Glutamatergic neuron (in vitro differentiated cells): ENCODE data around the gene ZNF780B. TPM values are rescaled to one million over a fixed set of nuclear protein-coding genes. Genes with fewer than 3 reads are reported as not detected.
A peak's percentile ranks its signal among the peaks of the same experiment; 100 is the strongest.

ENCODE experiments used
- DNase-seq: peaks from one replicate; pipeline ENCODE4 v3.0.0; 2022
- H3K27ac Mint-ChIP-seq: one replicate; pipeline ENCODE4 v1.8.0; 2020; ENCODE audit warnings: mild to moderate bottlenecking, mixed read lengths, inconsistent platforms; ENCODE audit not compliant: unreplicated experiment
- H3K27me3 Mint-ChIP-seq: one replicate; pipeline ENCODE4 v1.8.0; 2020; ENCODE audit warnings: mild to moderate bottlenecking, moderate library complexity, mixed read lengths, inconsistent platforms; ENCODE audit not compliant: unreplicated experiment
- H3K36me3 Mint-ChIP-seq: one replicate; pipeline ENCODE4 v1.8.0; 2020; ENCODE audit warnings: mild to moderate bottlenecking, mixed read lengths, inconsistent platforms; ENCODE audit not compliant: unreplicated experiment
- H3K4me1 Mint-ChIP-seq: one replicate; pipeline ENCODE4 v1.8.0; 2020; ENCODE audit warnings: mild to moderate bottlenecking, low read depth, mixed read lengths, inconsistent platforms; ENCODE audit not compliant: unreplicated experiment
- H3K4me3 Mint-ChIP-seq: one replicate; pipeline ENCODE4 v1.8.0; 2020; ENCODE audit warnings: mild to moderate bottlenecking, mixed read lengths, inconsistent platforms; ENCODE audit not compliant: unreplicated experiment
- H3K9me3 Mint-ChIP-seq: one replicate; pipeline ENCODE4 v1.8.0; 2020; ENCODE audit warnings: mild to moderate bottlenecking, moderate library complexity, mixed read lengths, inconsistent platforms; ENCODE audit not compliant: unreplicated experiment
- CTCF ChIP-seq: fragments of 200-600 bp; sonication (generic); IDR thresholded peaks from one replicate; pipeline ENCODE4 v1.5.0; 2021; ENCODE audit not compliant: partially characterized antibody, unreplicated experiment
- total RNA-seq: library from RNA; stranded (reverse); fragmentation: NEBNext Ultra II Directional; extraction: Animal tissue kit (Norgen Biotek cat#: 25700); gene quantifications from one replicate; pipeline ENCODE4 v1.2.1, GENCODE V29; 2021; ENCODE audit not compliant: unreplicated experiment

The ZNF780B gene
- total RNA-seq, 1 donor from 2014 or later, result 35.0 TPM

- Mint-ChIP-seq H3K4me1 (peaks cover 2% of the 10 kb centered on the region), H3K4me3 (no peak overlapping the region), H3K27me3 (no peaks in the 10 kb centered on the region), H3K9me3 (peaks cover 9% of the 10 kb centered on the region), H3K36me3 (peaks cover 25% of the 10 kb centered on the region), H3K27ac (no peak overlapping the region)
- DNase-seq, result no peak
- TF ChIP-seq CTCF, result no peak
These were observed 3.6 kb upstream of the ZNF780B start for GRCh38 chr19:40059624-40060023.

DNA sequence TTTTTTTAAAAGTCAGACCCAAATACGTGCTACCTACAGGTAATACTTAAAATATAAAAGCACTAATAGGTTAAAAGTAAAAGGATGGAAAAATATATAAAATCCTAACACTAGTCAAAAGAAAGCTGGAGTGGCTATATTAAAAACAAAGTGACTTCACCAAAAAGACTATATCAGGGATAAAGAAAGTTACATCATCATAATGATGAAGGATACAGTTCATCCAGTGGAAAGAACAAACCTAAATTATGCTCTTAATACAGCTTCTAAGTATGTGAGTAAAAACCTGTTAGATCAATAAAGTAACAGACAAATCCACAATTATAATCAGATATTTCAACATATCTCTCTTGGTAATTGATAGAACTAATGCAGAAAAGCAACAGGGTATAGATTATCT, 1.1 kb upstream of the ZNF780B start:
- no peak for DNase-seq
- Mint-ChIP-seq H3K27me3 (no peaks in the 10 kb centered on the region), H3K9me3 (peaks cover 11% of the 10 kb centered on the region), H3K36me3 (peaks cover 33% of the 10 kb centered on the region), H3K27ac (no peak overlapping the region), H3K4me3 (peak overlapping the region; percentile 100), H3K4me1 (peaks cover 2% of the 10 kb centered on the region)
- no peak for TF ChIP-seq CTCF

- DNase-seq, result no peak
- Mint-ChIP-seq H3K4me1 (peaks cover 2% of the 10 kb centered on the region), H3K4me3 (peak overlapping the region; percentile 100), H3K9me3 (peaks cover 11% of the 10 kb centered on the region), H3K27me3 (no peaks in the 10 kb centered on the region), H3K27ac (no peak overlapping the region), H3K36me3 (peaks cover 34% of the 10 kb centered on the region)
- no peak for TF ChIP-seq CTCF
These were observed 474 bp upstream of the ZNF780B start for GRCh38 chr19:40056505-40056904.

GRCh38 chr19:40055049-40055448, 982 bp downstream of the ZNF780B start:
- DNase-seq, result no peak
- Mint-ChIP-seq H3K4me1 (peaks cover 2% of the 10 kb centered on the region), H3K27me3 (no peaks in the 10 kb centered on the region), H3K9me3 (peaks cover 11% of the 10 kb centered on the region), H3K36me3 (peaks cover 34% of the 10 kb centered on the region), H3K4me3 (peak overlapping the region; percentile 100), H3K27ac (no peak overlapping the region)
- no peak for TF ChIP-seq CTCF

DNA sequence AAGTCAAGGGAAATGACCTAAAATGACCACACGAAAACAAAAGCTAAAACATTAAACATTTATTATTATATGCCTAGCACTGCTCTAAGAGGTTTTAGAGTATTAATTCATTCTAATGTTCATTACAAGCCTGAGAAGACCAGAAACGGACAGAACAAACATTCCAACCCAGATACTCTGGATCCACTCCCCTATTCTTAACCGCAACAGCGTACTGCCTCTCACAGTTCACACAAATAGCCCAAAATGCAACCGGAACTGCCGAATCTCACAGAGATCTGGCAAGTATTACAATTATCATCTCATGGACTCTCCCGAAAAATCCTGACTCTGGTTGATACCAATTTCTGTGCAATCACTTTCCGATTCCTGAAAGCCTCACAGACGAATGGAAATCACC, 1.4 kb downstream of the ZNF780B start:
- Mint-ChIP-seq H3K4me3 (peak overlapping the region; percentile 100), H3K36me3 (peaks cover 33% of the 10 kb centered on the region), H3K4me1 (peaks cover 2% of the 10 kb centered on the region), H3K27ac (no peak overlapping the region), H3K9me3 (peaks cover 11% of the 10 kb centered on the region), H3K27me3 (no peaks in the 10 kb centered on the region)
- no peak for TF ChIP-seq CTCF
- no peak for DNase-seq
